MM.1S (cell line): ENCODE measurements around the gene FUT3.

ENCODE experiments used
- EZH2 ChIP-seq: fragments of 300-600 bp; sonication (generic); optimal IDR thresholded peaks from 2 replicates; pipeline ENCODE3; 2017; ENCODE audit warnings: low read depth, mild to moderate bottlenecking, antibody characterized with exemption, low read length, mixed read lengths
- EZH2phosphoT487 ChIP-seq: fragments of 300-600 bp; sonication (generic); IDR thresholded peaks from 2 replicates; pipeline ENCODE4 v1.6.1; 2018; ENCODE audit warnings: antibody characterized with exemption, low read length
- TF ChIP-seq, protein P1 (sequence below): fragments of 300-600 bp; sonication (generic); IDR thresholded peaks from 2 replicates; pipeline ENCODE4 v1.5.1; 2016; ENCODE audit warnings: antibody characterized with exemption, low read length, mixed read lengths

- TF ChIP-seq, protein P1, sequence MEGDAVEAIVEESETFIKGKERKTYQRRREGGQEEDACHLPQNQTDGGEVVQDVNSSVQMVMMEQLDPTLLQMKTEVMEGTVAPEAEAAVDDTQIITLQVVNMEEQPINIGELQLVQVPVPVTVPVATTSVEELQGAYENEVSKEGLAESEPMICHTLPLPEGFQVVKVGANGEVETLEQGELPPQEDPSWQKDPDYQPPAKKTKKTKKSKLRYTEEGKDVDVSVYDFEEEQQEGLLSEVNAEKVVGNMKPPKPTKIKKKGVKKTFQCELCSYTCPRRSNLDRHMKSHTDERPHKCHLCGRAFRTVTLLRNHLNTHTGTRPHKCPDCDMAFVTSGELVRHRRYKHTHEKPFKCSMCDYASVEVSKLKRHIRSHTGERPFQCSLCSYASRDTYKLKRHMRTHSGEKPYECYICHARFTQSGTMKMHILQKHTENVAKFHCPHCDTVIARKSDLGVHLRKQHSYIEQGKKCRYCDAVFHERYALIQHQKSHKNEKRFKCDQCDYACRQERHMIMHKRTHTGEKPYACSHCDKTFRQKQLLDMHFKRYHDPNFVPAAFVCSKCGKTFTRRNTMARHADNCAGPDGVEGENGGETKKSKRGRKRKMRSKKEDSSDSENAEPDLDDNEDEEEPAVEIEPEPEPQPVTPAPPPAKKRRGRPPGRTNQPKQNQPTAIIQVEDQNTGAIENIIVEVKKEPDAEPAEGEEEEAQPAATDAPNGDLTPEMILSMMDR, result no peak
- TF ChIP-seq EZH2, result no peak
- TF ChIP-seq EZH2phosphoT487, result no peak
These were observed 16.2 kb upstream of the FUT3 start for GRCh38 chr19:5867201-5868136.
